H1 (cell line): Measurements from ENCODE around the gene ARHGEF40. TPM values are rescaled to one million over a fixed set of nuclear protein-coding genes. Genes with fewer than 3 reads are reported as not detected.

ENCODE experiments used
- CTCF ChIA-PET: fragments of 300-600 bp; sonication (Branson Sonifier 250); formaldehyde crosslinking; loops from one replicate; lab custom pipeline; 2021; ENCODE audit not compliant: partially characterized antibody; lab: Charles Lee
- POLR2A ChIA-PET: fragments of 300-600 bp; sonication (Branson Sonifier 250); formaldehyde crosslinking; loops from one replicate; lab custom pipeline; 2021; ENCODE audit warnings: inconsistent platforms; ENCODE audit not compliant: partially characterized antibody; lab: Charles Lee
- DNase-seq, 2 experiments: peaks; one replicate each; pipeline versions ENCODE4 v3.0.0 to v3.0.0-alpha.2; 2010 to 2022; ENCODE audit warnings: low spot score in 2 of 2, low read depth in 1 of 2, mixed read lengths in 1 of 2
- FAIRE-seq: peaks from 2 replicates; lab custom pipeline; 2011; peaks lifted over from hg19 to GRCh38; lab: Jason Lieb, UNC
- H2AFZ ChIP-seq: 2 replicates; pipeline ENCODE4 v1.8.1; 2012; ENCODE audit warnings: low read length, inconsistent platforms
- H2AK5ac ChIP-seq: 2 replicates; pipeline ENCODE4 v1.6.1; 2013; ENCODE audit warnings: low read depth, low read length
- H2BK120ac ChIP-seq: replicated peaks from 2 replicates; pipeline ENCODE3; 2013; ENCODE audit warnings: low read depth, low read length, inconsistent platforms
- H2BK12ac ChIP-seq: 2 replicates; pipeline ENCODE4 v1.6.1; 2013; ENCODE audit warnings: low read depth, low read length
- H2BK15ac ChIP-seq: 2 replicates; pipeline ENCODE4 v1.6.1; 2013; ENCODE audit warnings: low read length
- H2BK20ac ChIP-seq: 2 replicates; pipeline ENCODE4 v1.6.1; 2013; ENCODE audit warnings: low read length
- H2BK5ac ChIP-seq: 2 replicates; pipeline ENCODE4 v1.6.1; 2013; ENCODE audit warnings: low read depth, low read length
- H3K14ac ChIP-seq: 2 replicates; pipeline ENCODE4 v1.6.1; 2013; ENCODE audit warnings: inconsistent platforms; ENCODE audit not compliant: insufficient read length
- H3K18ac ChIP-seq: 2 replicates; pipeline ENCODE4 v1.6.1; 2013; ENCODE audit warnings: low read length; ENCODE audit errors: extremely low read depth
- H3K23ac ChIP-seq: 2 replicates; pipeline ENCODE4 v1.6.1; 2013; ENCODE audit warnings: inconsistent platforms; ENCODE audit not compliant: insufficient read length
- H3K23me2 ChIP-seq: 2 replicates; pipeline ENCODE4 v1.6.1; 2013; ENCODE audit warnings: low read depth, low read length
- H3K27ac ChIP-seq: 2 replicates; pipeline ENCODE4 v1.6.1; 2011; ENCODE audit warnings: low read depth, low read length, inconsistent platforms
- H3K27me3 ChIP-seq, 4 experiments: replicated peaks in 1 of 4; 1 replicate in 1 of 4; 2 replicates in 3 of 4; pipeline versions ENCODE4 v1.6.1 to v1.8.1; 2011 to 2013; ENCODE audit warnings: low read length in 3 of 4, mild to moderate bottlenecking in 3 of 4, inconsistent platforms in 2 of 4, mixed read lengths in 2 of 4, moderate library complexity in 1 of 4; ENCODE audit not compliant: control insufficient read depth in 3 of 4, insufficient read depth in 3 of 4; ENCODE audit errors: extremely low read depth in 1 of 4
- H3K36me3 ChIP-seq, 4 experiments: 2 replicates each; pipeline versions ENCODE4 v1.6.1 to v1.8.1; 2011 to 2013; ENCODE audit warnings: mild to moderate bottlenecking in 4 of 4, low read length in 3 of 4, moderate library complexity in 2 of 4, control low read depth in 1 of 4, inconsistent platforms in 1 of 4; ENCODE audit not compliant: insufficient read depth in 4 of 4, control insufficient read depth in 2 of 4
- H3K4ac ChIP-seq: replicated peaks from 2 replicates; pipeline ENCODE3; 2013; ENCODE audit warnings: low read length, low read depth, mixed read lengths, inconsistent platforms; ENCODE audit not compliant: insufficient read length
- H3K4me1 ChIP-seq, 4 experiments: replicated peaks in 1 of 4; 1 replicate in 1 of 4; 2 replicates in 3 of 4; pipeline versions ENCODE4 v1.6.1 to v1.8.1; 2011 to 2013; ENCODE audit warnings: low read length in 3 of 4, inconsistent platforms in 2 of 4, mixed read lengths in 1 of 4; ENCODE audit not compliant: insufficient read depth in 4 of 4, control insufficient read depth in 3 of 4
- H3K4me2 ChIP-seq, 2 experiments: 2 replicates each; pipeline versions ENCODE4 v1.6.1 to v1.8.1; 2011 to 2013; ENCODE audit warnings: low read depth in 2 of 2, low read length in 2 of 2, control low read depth in 1 of 2, inconsistent platforms in 1 of 2, mild to moderate bottlenecking in 1 of 2; ENCODE audit not compliant: insufficient read depth in 1 of 2
- H3K4me3 ChIP-seq, 4 experiments: fragments of 200-600, 300-600 bp in 1 of 4; sonication (generic), shearing (Covaris generic), sonication (Bioruptor Twin) in 1 of 4; 2 replicates each; pipeline versions ENCODE4 v1.5.1 to v1.8.1; 2011 to 2016; ENCODE audit warnings: low read length in 4 of 4, low read depth in 3 of 4, control low read depth in 2 of 4, inconsistent platforms in 2 of 4, mild to moderate bottlenecking in 2 of 4, mixed read lengths in 1 of 4, moderate library complexity in 1 of 4; ENCODE audit not compliant: insufficient read depth in 2 of 4; ENCODE audit errors: extremely low read depth in 1 of 4
- H3K56ac ChIP-seq: replicated peaks from 2 replicates; pipeline ENCODE3; 2013; ENCODE audit warnings: low read depth, mild to moderate bottlenecking, mixed read lengths, low read length, inconsistent platforms; ENCODE audit not compliant: insufficient read length
- H3K79me1 ChIP-seq: 2 replicates; pipeline ENCODE4 v1.6.1; 2013; ENCODE audit warnings: low read depth, low read length, control low read depth
- H3K79me2 ChIP-seq, 2 experiments: 2 replicates each; pipeline versions ENCODE4 v1.6.1 to v1.8.1; 2012 to 2013; ENCODE audit warnings: low read length in 2 of 2, mild to moderate bottlenecking in 2 of 2, inconsistent platforms in 1 of 2; ENCODE audit not compliant: insufficient read depth in 2 of 2, control insufficient read depth in 1 of 2
- H3K9ac ChIP-seq, 4 experiments: replicated peaks in 1 of 4; 1 replicate in 1 of 4; 2 replicates in 3 of 4; pipeline versions ENCODE4 v1.6.1 to v1.8.1; 2011 to 2013; ENCODE audit warnings: low read depth in 3 of 4, low read length in 3 of 4, control low read depth in 2 of 4, mild to moderate bottlenecking in 2 of 4, moderate library complexity in 2 of 4, inconsistent platforms in 1 of 4; ENCODE audit errors: extremely low read depth in 1 of 4
- H3K9me3 ChIP-seq, 2 experiments: 2 replicates each; pipeline versions ENCODE4 v1.6.1 to v1.8.1; 2012 to 2013; ENCODE audit warnings: mild to moderate bottlenecking in 2 of 2, moderate library complexity in 2 of 2, control low read depth in 1 of 2, inconsistent platforms in 1 of 2, low read depth in 1 of 2, low read length in 1 of 2, mixed read lengths in 1 of 2; ENCODE audit not compliant: insufficient read depth in 2 of 2
- H4K20me1 ChIP-seq, 2 experiments: replicated peaks in 1 of 2; 2 replicates each; pipeline versions ENCODE3 to v1.8.1; 2011 to 2013; ENCODE audit warnings: inconsistent platforms in 2 of 2, low read length in 2 of 2, mild to moderate bottlenecking in 1 of 2; ENCODE audit not compliant: insufficient read depth in 2 of 2, control insufficient read depth in 1 of 2
- H4K5ac ChIP-seq: 2 replicates; pipeline ENCODE4 v1.6.1; 2013; ENCODE audit warnings: low read length, low read depth, mixed read lengths, inconsistent platforms; ENCODE audit not compliant: insufficient read length
- H4K8ac ChIP-seq: 2 replicates; pipeline ENCODE4 v1.8.0; 2013; ENCODE audit warnings: mild to moderate bottlenecking, moderate library complexity, low read length, inconsistent platforms; ENCODE audit not compliant: insufficient read depth; ENCODE audit errors: extremely low read depth
- H4K91ac ChIP-seq: replicated peaks from 2 replicates; pipeline ENCODE3; 2013; ENCODE audit warnings: low read length, mixed read lengths, inconsistent platforms; ENCODE audit not compliant: insufficient read length
- EGR1 ChIP-seq: IDR thresholded peaks from 2 replicates; pipeline ENCODE4 v1.6.1; 2011; ENCODE audit warnings: low read depth, low read length, borderline replicate concordance
- GABPA ChIP-seq: IDR thresholded peaks from 2 replicates; pipeline ENCODE4 v1.6.1; 2011; ENCODE audit warnings: mild to moderate bottlenecking, low read length, moderate library complexity, borderline replicate concordance; ENCODE audit not compliant: insufficient read depth
- GTF2F1 ChIP-seq: IDR thresholded peaks from 2 replicates; pipeline ENCODE4 v1.6.1; 2012; ENCODE audit warnings: low read depth, low read length, improper control_type of control experiment, borderline replicate concordance
- HDAC6 ChIP-seq: IDR thresholded peaks from one replicate; pipeline ENCODE4 v1.7.1; 2012; ENCODE audit warnings: low read depth, mild to moderate bottlenecking, inconsistent platforms, low read length, moderate library complexity
- JUND ChIP-seq: IDR thresholded peaks from 2 replicates; pipeline ENCODE4 v1.6.1; 2011; ENCODE audit warnings: mild to moderate bottlenecking, improper control_type of control experiment, low read length
- RBBP5 ChIP-seq: IDR thresholded peaks from 2 replicates; pipeline ENCODE4 v1.7.1; 2012; ENCODE audit warnings: low read depth, mild to moderate bottlenecking, inconsistent platforms, low read length, moderate library complexity, borderline replicate concordance
- SIN3A ChIP-seq, 2 experiments: IDR thresholded peaks in 1 of 2; conservative IDR thresholded peaks in 1 of 2; 2 replicates each; pipeline ENCODE4 v1.6.1; 2011 to 2012; ENCODE audit warnings: low read length in 2 of 2, improper control_type of control experiment in 1 of 2, low read depth in 1 of 2, mild to moderate bottlenecking in 1 of 2
- SP2 ChIP-seq: IDR thresholded peaks from 2 replicates; pipeline ENCODE4 v1.6.1; 2012; ENCODE audit warnings: mild to moderate bottlenecking, low read length, inconsistent platforms
- SRF ChIP-seq: IDR thresholded peaks from 2 replicates; pipeline ENCODE4 v1.6.1; 2011; ENCODE audit warnings: mild to moderate bottlenecking, low read depth, low read length, moderate library complexity
- TAF7 ChIP-seq: optimal IDR thresholded peaks from 2 replicates; pipeline ENCODE3; 2011; ENCODE audit warnings: low read depth, mild to moderate bottlenecking, inconsistent platforms, low read length, moderate library complexity, borderline replicate concordance
- WGBS, 2 experiments: shearing (Covaris generic) in 1 of 2; methylation state at CpG; one replicate each; pipeline versions ENCODE4 v1.1.6 to v1.1.7; 2013 to 2015; ENCODE audit warnings: low lambda C conversion rate in 2 of 2, mixed read lengths in 2 of 2, inconsistent platforms in 1 of 2, low coverage in 1 of 2, missing lambda C conversion rate in 1 of 2; ENCODE audit not compliant: insufficient replicate concordance in 2 of 2, insufficient coverage in 1 of 2, insufficient read length in 1 of 2; ENCODE audit errors: extremely low coverage in 1 of 2, missing lambda C conversion rate in 1 of 2; 5-methylcytosine and 5-hydroxymethylcytosine counted together
- polyA plus RNA-seq, 7 experiments: library from polyadenylated mRNA; depleted of rRNA in 3 of 7; stranded (reverse) in 5 of 7; unstranded in 2 of 7; fragments of >200 nt in 5 of 7; fragments of 200-250 nt in 2 of 7; gene quantifications; 1 replicate in 5 of 7; 2 replicates in 1 of 7; 4 replicates in 1 of 7; pipeline versions ENCODE4 v1.2.1 to v1.2.3, GENCODE V29; 2011 to 2013; ENCODE audit warnings: missing spikeins in 2 of 7, mixed read lengths in 2 of 7
- total RNA-seq: library from RNA; stranded (reverse); fragmentation: NEBNext Ultra II Directional; extraction: Animal tissue kit (Norgen Biotek cat#: 25700); gene quantifications from 2 replicates; pipeline ENCODE4 v1.2.1, GENCODE V29; 2021
- TF ChIP-seq, protein P1 (sequence below): IDR thresholded peaks from 2 replicates; pipeline ENCODE4 v1.6.1; 2012; ENCODE audit warnings: inconsistent platforms

The ARHGEF40 gene
- total and polyA plus RNA-seq, 2 of the 8 experiments (the other 6 are each of a cell fraction or from before 2014, with no cell fraction given), result 53.1 to 101 TPM

DNA sequence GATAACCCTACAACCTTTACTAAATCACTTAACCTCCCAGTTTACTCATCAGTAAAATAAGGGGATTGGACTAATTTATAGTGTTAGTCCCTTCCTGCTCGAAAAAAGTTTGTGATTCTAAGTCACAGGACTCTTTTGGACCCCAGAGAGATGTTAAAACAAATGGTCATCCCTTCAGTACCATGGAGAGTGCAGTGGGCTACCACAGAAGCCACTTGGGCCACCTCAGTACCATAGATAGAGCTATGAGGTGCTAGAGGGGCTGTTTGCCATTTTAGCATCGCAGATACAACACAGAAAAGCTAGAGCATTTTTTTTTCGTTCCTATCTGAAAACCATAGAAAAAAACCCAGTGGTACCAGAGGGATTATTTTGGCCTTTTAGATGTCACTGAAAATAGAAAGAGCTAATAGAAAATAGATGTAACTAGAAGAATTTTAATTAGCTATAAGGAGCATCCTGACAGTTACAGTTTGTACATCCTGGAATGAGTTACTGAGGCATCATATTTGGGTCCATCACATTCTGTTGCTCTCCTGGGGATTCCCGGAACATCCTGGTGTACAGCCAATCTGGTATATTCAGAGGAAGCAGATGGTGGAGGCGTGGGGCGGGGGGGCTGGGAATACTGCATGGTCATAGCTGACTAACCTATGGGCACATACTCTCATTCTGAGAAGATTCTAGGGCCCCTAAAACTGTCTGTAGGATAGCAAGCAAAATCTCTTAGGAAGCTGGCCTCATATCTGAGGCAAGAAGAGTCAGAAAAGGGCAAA, 25.5 kb downstream of the ARHGEF40 start:
- H4K8ac ChIP-seq, result no peak overlapping the region
- no peak overlapping the region for H4K91ac ChIP-seq
- no peak overlapping the region for H2BK12ac ChIP-seq
- H2BK20ac ChIP-seq, result no peak overlapping the region
- H2BK120ac ChIP-seq, result no peak overlapping the region
- no peak overlapping the region for H3K14ac ChIP-seq
- peaks cover 10 to 24% (median 19%) of the 10 kb centered on the region in 4 experiments; a peak in 7 of 8 replicates for H3K36me3 ChIP-seq
- peaks cover 16 to 35% (median 24%) of the 10 kb centered on the region in 4 experiments for H3K4me1 ChIP-seq
- no peaks in the 10 kb centered on the region for H3K27me3 ChIP-seq
- no peak overlapping the region for H3K23ac ChIP-seq
- no peak overlapping the region for H4K5ac ChIP-seq
- ChIA-PET CTCF (interaction anchor here (0.6 to 7.8 kb wide), 10 partner anchors 10 to 115 kb away, joined by 3 to 239 read pairs (median 40); partner anchors contain the start of genes ARHGEF40 and TMEM253), POLR2A (interaction anchor here (1.1 to 7.8 kb wide), 8 partner anchors 8 to 85 kb away, joined by 3 to 148 read pairs (median 4); partner anchors contain the start of genes ARHGEF40 and TMEM253)
- H2BK5ac ChIP-seq, result no peak overlapping the region
- peak overlapping the region; percentile 90 to 91; a peak in 2 of 4 replicates for H3K4me2 ChIP-seq
- H4K20me1 ChIP-seq, result peaks cover 5% of the 10 kb centered on the region in 2 experiments
- H3K23me2 ChIP-seq, result peaks cover 12% of the 10 kb centered on the region
- no peak overlapping the region for H3K56ac ChIP-seq
- H3K4me3 ChIP-seq, result peak overlapping the region in 1 of 4 experiments; percentile 85; a peak in 1 of 8 replicates
- no peak overlapping the region for H2BK15ac ChIP-seq
- FAIRE-seq (peak; percentile 90), DNase-seq (no peak)
- WGBS, 2 experiments, result 82% methylated on average over 6 of the region's 6 CpGs; no CpG with 5 or more reads in 1 of the 2 experiments
- no peak overlapping the region for H2AFZ ChIP-seq
- H2AK5ac ChIP-seq, result no peak overlapping the region
- H3K18ac ChIP-seq, result no peak overlapping the region
- H3K4ac ChIP-seq, result no peak overlapping the region
- peaks cover 4 to 48% of the 10 kb centered on the region in 2 experiments for H3K79me2 ChIP-seq
- H3K79me1 ChIP-seq, result peaks cover 8% of the 10 kb centered on the region
- H3K9me3 ChIP-seq, result no peaks in the 10 kb centered on the region
- H3K9ac ChIP-seq, result no peak overlapping the region
- no peak overlapping the region for H3K27ac ChIP-seq
- no peak for TF ChIP-seq GABPA
- TF ChIP-seq SP2, result peak; percentile 34; the same call in 1 of the 2 replicates
- no peak for TF ChIP-seq TAF7
- no peak for TF ChIP-seq SRF
- no peak for TF ChIP-seq GTF2F1
- no peak for TF ChIP-seq RBBP5
- TF ChIP-seq SIN3A (conservative IDR thresholded peaks at IDR 0.05 in 1 of 2, IDR thresholded peaks at IDR 0.05 in 1 of 2; ENCODE audit: low read depth in 1 of 2, low read length in 2 of 2), result peak; percentile 97 to 98
- TF ChIP-seq EGR1, result peak; percentile 71; the same call in 1 of the 2 replicates
- TF ChIP-seq JUND, result no peak
- TF ChIP-seq HDAC6, result no peak
- TF ChIP-seq, protein P1, sequence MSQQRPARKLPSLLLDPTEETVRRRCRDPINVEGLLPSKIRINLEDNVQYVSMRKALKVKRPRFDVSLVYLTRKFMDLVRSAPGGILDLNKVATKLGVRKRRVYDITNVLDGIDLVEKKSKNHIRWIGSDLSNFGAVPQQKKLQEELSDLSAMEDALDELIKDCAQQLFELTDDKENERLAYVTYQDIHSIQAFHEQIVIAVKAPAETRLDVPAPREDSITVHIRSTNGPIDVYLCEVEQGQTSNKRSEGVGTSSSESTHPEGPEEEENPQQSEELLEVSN, result no peak
